Progenitor cell of endocrine pancreas (in vitro differentiated cells): Measurements from ENCODE around the gene SLC9A9. TPM values are rescaled to one million over a fixed set of nuclear protein-coding genes. Genes with fewer than 3 reads are reported as not detected.

Source experiments
- DNase-seq: peaks from one replicate; pipeline ENCODE4 v3.0.0; 2021; ENCODE audit warnings: low spot score; ENCODE audit not compliant: unreplicated experiment
- H3K27ac Mint-ChIP-seq: 2 replicates; pipeline ENCODE4 v1.8.0; 2021; ENCODE audit warnings: mild to moderate bottlenecking, moderate library complexity, mixed read lengths
- H3K27me3 Mint-ChIP-seq: 2 replicates; pipeline ENCODE4 v1.8.0; 2021; ENCODE audit warnings: mixed read lengths
- H3K36me3 Mint-ChIP-seq: 2 replicates; pipeline ENCODE4 v1.8.0; 2022; ENCODE audit warnings: mixed read lengths; ENCODE audit not compliant: insufficient read depth
- H3K4me1 Mint-ChIP-seq: 2 replicates; pipeline ENCODE4 v1.8.0; 2021; ENCODE audit warnings: low read depth, mixed read lengths
- H3K4me3 Mint-ChIP-seq: 2 replicates; pipeline ENCODE4 v1.8.0; 2021; ENCODE audit warnings: low read depth, mild to moderate bottlenecking, moderate library complexity, mixed read lengths
- H3K9me3 Mint-ChIP-seq: 2 replicates; pipeline ENCODE4 v1.8.0; 2021; ENCODE audit warnings: low read depth, mixed read lengths
- CTCF ChIP-seq: fragments of 200-600 bp; sonication (generic); IDR thresholded peaks from one replicate; pipeline ENCODE4 v1.5.0; 2021; ENCODE audit warnings: antibody characterized with exemption, mild to moderate bottlenecking; ENCODE audit not compliant: unreplicated experiment
- total RNA-seq: library from RNA; stranded (reverse); gene quantifications from 2 replicates; pipeline ENCODE4 v1.2.1, GENCODE V29; 2021

SLC9A9 gene
- total RNA-seq, 1 donor from 2014 or later = 0.17 TPM

GRCh38 chr3:143266927-143267326 is 581.3 kb downstream of the SLC9A9 start:
- Mint-ChIP-seq H3K4me1 (no peaks in the 10 kb centered on the region), H3K36me3 (no peaks in the 10 kb centered on the region), H3K9me3 (no peaks in the 10 kb centered on the region), H3K27me3 (peaks cover 3% of the 10 kb centered on the region), H3K27ac (no peak overlapping the region), H3K4me3 (no peak overlapping the region)
- TF ChIP-seq CTCF = no peak
- DNase-seq = no peak

- peaks cover 3% of the 10 kb centered on the region for H3K27me3 Mint-ChIP-seq
- H3K4me1 Mint-ChIP-seq = no peaks in the 10 kb centered on the region
- no peaks in the 10 kb centered on the region for H3K9me3 Mint-ChIP-seq
- H3K27ac Mint-ChIP-seq = no peak overlapping the region
- no peak for DNase-seq
- TF ChIP-seq CTCF = no peak
- H3K4me3 Mint-ChIP-seq = no peak overlapping the region
- H3K36me3 Mint-ChIP-seq = no peaks in the 10 kb centered on the region
Measured at GRCh38 chr3:143266511-143266910, 581.8 kb downstream of the SLC9A9 start.

GRCh38 chr3:143265501-143266070 is 582.7 kb downstream of the SLC9A9 start:
- Mint-ChIP-seq H3K27me3 (peaks cover 3% of the 10 kb centered on the region), H3K4me1 (no peaks in the 10 kb centered on the region), H3K36me3 (no peaks in the 10 kb centered on the region), H3K9me3 (no peaks in the 10 kb centered on the region), H3K27ac (no peak overlapping the region), H3K4me3 (no peak overlapping the region)
- TF ChIP-seq CTCF = no peak
- no peak for DNase-seq

GRCh38 chr3:143263852-143264513 is 584.3 kb downstream of the SLC9A9 start:
- H3K4me1 Mint-ChIP-seq = no peaks in the 10 kb centered on the region
- TF ChIP-seq CTCF = no peak
- H3K36me3 Mint-ChIP-seq = no peaks in the 10 kb centered on the region

GRCh38 chr3:143261848-143262247 is 586.4 kb downstream of the SLC9A9 start:
- no peak overlapping the region for H3K27ac Mint-ChIP-seq

More at GRCh38 chr3:143263852-143264513, 584.3 kb downstream of the SLC9A9 start:
- Mint-ChIP-seq H3K4me3 (no peak overlapping the region), H3K27ac (no peak overlapping the region), H3K27me3 (peaks cover 3% of the 10 kb centered on the region), H3K9me3 (no peaks in the 10 kb centered on the region)
- DNase-seq = no peak

More at GRCh38 chr3:143261848-143262247, 586.4 kb downstream of the SLC9A9 start:
- no peaks in the 10 kb centered on the region for H3K4me1 Mint-ChIP-seq
- peaks cover 3% of the 10 kb centered on the region for H3K27me3 Mint-ChIP-seq
- H3K4me3 Mint-ChIP-seq = no peak overlapping the region
- TF ChIP-seq CTCF = no peak
- H3K36me3 Mint-ChIP-seq = no peaks in the 10 kb centered on the region
- DNase-seq = no peak
- no peaks in the 10 kb centered on the region for H3K9me3 Mint-ChIP-seq
